A673 (cell line): ENCODE results near the gene KCNRG.

Experiments used
- EZH2 ChIP-seq: fragments of 200-600 bp; sonication (generic); IDR thresholded peaks from 2 replicates; pipeline ENCODE4 v1.6.1; 2017; ENCODE audit warnings: borderline replicate concordance, low read depth, mild to moderate bottlenecking, mixed read lengths, antibody characterized with exemption, low read length; ENCODE audit not compliant: poor library complexity, severe bottlenecking
- TF ChIP-seq, protein P1 (sequence below): fragments of 300-800, 200-600 bp; sonication (generic); conservative IDR thresholded peaks from 2 replicates; pipeline ENCODE4 v1.5.1; 2017; ENCODE audit warnings: low read depth, mild to moderate bottlenecking, antibody characterized with exemption, low read length, moderate library complexity, mixed read lengths

DNA sequence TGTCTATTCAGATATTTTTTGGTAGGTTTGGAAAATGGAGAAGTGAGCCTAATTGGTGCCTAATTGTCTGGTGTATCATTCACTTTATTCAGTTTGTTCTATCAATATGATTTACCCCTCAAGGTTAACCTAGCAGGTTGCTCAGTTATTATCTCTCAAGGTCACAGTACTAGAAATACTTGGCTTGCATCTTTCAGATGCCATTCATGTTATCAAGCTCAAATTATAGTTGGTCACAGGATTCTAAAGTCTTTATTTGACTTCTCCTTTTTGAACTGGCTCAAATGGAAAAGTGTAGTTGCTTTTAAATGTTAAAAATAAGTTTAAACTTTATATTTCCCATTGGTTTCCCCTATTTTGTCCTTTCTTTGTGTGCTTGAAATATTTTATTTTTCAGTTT, 2.6 kb downstream of the KCNRG start:
- TF ChIP-seq, protein P1, sequence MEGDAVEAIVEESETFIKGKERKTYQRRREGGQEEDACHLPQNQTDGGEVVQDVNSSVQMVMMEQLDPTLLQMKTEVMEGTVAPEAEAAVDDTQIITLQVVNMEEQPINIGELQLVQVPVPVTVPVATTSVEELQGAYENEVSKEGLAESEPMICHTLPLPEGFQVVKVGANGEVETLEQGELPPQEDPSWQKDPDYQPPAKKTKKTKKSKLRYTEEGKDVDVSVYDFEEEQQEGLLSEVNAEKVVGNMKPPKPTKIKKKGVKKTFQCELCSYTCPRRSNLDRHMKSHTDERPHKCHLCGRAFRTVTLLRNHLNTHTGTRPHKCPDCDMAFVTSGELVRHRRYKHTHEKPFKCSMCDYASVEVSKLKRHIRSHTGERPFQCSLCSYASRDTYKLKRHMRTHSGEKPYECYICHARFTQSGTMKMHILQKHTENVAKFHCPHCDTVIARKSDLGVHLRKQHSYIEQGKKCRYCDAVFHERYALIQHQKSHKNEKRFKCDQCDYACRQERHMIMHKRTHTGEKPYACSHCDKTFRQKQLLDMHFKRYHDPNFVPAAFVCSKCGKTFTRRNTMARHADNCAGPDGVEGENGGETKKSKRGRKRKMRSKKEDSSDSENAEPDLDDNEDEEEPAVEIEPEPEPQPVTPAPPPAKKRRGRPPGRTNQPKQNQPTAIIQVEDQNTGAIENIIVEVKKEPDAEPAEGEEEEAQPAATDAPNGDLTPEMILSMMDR, result no peak
- TF ChIP-seq EZH2, result no peak
